Measurements from ENCODE around the gene C6orf52. TPM values are rescaled to one million over a fixed set of nuclear protein-coding genes. Genes with fewer than 3 reads are reported as not detected.

The C6orf52 gene
- total and polyA plus RNA-seq, 2 of the 13 experiments (the other 11 are each of a cell fraction or from before 2014, with no cell fraction given): 0.50 to 0.53 TPM

GRCh38 chr6:10694302-10695085, at the start of gene C6orf52, which contains the start of gene PAK1IP1 (continued):
- TF ChIP-seq ISL2 (CRISPR knock-in tag; IDR thresholded peaks at IDR 0.05) (peak; percentile 79), NFE2 (CRISPR knock-in tag; IDR thresholded peaks at IDR 0.05) (no peak), ELK4 (CRISPR knock-in tag; IDR thresholded peaks at IDR 0.05; ENCODE audit: borderline replicate concordance) (no peak; the same call in 1 of the 2 replicates), ZBTB38 (CRISPR knock-in tag; IDR thresholded peaks at IDR 0.05) (peak; percentile 67; the same call in 1 of the 2 replicates), ZNF737 (CRISPR knock-in tag; IDR thresholded peaks at IDR 0.05; ENCODE audit: borderline replicate concordance) (no peak; the same call in 1 of the 2 replicates), SAFB2 (CRISPR knock-in tag; IDR thresholded peaks at IDR 0.05; ENCODE audit: borderline replicate concordance, low read depth) (no peak; the same call in 1 of the 2 replicates), SKI (IDR thresholded peaks at IDR 0.05; ENCODE audit: partially characterized antibody) (peak; percentile 13), ZBTB33 (CRISPR knock-in tag; IDR thresholded peaks at IDR 0.05) (no peak), ZNF781 (CRISPR knock-in tag; IDR thresholded peaks at IDR 0.05; ENCODE audit: borderline replicate concordance, not compliant biosample characterization) (no peak), SOX13 (IDR thresholded peaks at IDR 0.05) (no peak), SOX13 (CRISPR knock-in tag; conservative IDR thresholded peaks at IDR 0.05 in 1 of 2, IDR thresholded peaks at IDR 0.05 in 1 of 2) (no peak; a peak in 1 of 4 replicates), TCF7L2 (IDR thresholded peaks at IDR 0.05; ENCODE audit: low read depth, low read length) (no peak), ZNF607 (CRISPR knock-in tag; IDR thresholded peaks at IDR 0.05; ENCODE audit: borderline replicate concordance) (peak; percentile 70; the same call in 1 of the 2 replicates), ZNF746 (CRISPR knock-in tag; IDR thresholded peaks at IDR 0.05) (no peak; the same call in 1 of the 2 replicates), KLF13 (CRISPR knock-in tag; IDR thresholded peaks at IDR 0.05) (no peak), ZNF44 (CRISPR knock-in tag; IDR thresholded peaks at IDR 0.05) (no peak), PAF1 (CRISPR knock-in tag; IDR thresholded peaks at IDR 0.05) (no peak), GLI4 (CRISPR knock-in tag; IDR thresholded peaks at IDR 0.05; ENCODE audit: borderline replicate concordance) (no peak; the same call in none of the 2 replicates), DPF2 (CRISPR knock-in tag; IDR thresholded peaks at IDR 0.05; ENCODE audit: borderline replicate concordance, low read depth) (no peak), ZNF850 (CRISPR knock-in tag; conservative IDR thresholded peaks at IDR 0.05) (no peak), TP53 (CRISPR knock-in tag; conservative IDR thresholded peaks at IDR 0.05) (no peak; the same call in none of the 2 replicates), AHR (CRISPR knock-in tag; IDR thresholded peaks at IDR 0.05) (peak; percentile 32), MIXL1 (CRISPR knock-in tag; IDR thresholded peaks at IDR 0.05) (0 out of 2 replicates have a peak, but pooled peaks have one; percentile 68), SRSF1 (optimal IDR thresholded peaks at IDR 0.05; ENCODE audit: low read depth, low read length) (peak; percentile 82), U2AF2 (IDR thresholded peaks at IDR 0.05; ENCODE audit: low read depth, low read length) (no peak), THAP11 (CRISPR knock-in tag; IDR thresholded peaks at IDR 0.05) (peak; percentile 94)
- TF ChIP-seq, protein P1, sequence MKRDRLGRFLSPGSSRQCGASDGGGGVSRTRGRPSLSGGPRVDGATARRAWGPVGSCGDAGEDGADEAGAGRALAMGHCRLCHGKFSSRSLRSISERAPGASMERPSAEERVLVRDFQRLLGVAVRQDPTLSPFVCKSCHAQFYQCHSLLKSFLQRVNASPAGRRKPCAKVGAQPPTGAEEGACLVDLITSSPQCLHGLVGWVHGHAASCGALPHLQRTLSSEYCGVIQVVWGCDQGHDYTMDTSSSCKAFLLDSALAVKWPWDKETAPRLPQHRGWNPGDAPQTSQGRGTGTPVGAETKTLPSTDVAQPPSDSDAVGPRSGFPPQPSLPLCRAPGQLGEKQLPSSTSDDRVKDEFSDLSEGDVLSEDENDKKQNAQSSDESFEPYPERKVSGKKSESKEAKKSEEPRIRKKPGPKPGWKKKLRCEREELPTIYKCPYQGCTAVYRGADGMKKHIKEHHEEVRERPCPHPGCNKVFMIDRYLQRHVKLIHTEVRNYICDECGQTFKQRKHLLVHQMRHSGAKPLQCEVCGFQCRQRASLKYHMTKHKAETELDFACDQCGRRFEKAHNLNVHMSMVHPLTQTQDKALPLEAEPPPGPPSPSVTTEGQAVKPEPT (CRISPR knock-in tag; IDR thresholded peaks at IDR 0.05; ENCODE audit: low read depth): no peak
